HFF-Myc (cell line): ENCODE data around the gene IQCC.

Experiments used
- DNase-seq: peaks from one replicate; pipeline ENCODE4 v3.0.0-alpha.2; 2011; ENCODE audit warnings: low read depth; ENCODE audit errors: extremely low read depth
- H3K4me3 ChIP-seq: replicated peaks from 2 replicates; pipeline ENCODE4 v1.5.1; 2011; ENCODE audit warnings: low read depth, mild to moderate bottlenecking, control low read depth, low read length
- TF ChIP-seq, protein P1 (sequence below): IDR thresholded peaks from 2 replicates; pipeline ENCODE4 v1.5.1; 2012; ENCODE audit warnings: mild to moderate bottlenecking, low read depth, low read length, control low read depth; ENCODE audit errors: missing control alignments

The IQCC gene

DNA sequence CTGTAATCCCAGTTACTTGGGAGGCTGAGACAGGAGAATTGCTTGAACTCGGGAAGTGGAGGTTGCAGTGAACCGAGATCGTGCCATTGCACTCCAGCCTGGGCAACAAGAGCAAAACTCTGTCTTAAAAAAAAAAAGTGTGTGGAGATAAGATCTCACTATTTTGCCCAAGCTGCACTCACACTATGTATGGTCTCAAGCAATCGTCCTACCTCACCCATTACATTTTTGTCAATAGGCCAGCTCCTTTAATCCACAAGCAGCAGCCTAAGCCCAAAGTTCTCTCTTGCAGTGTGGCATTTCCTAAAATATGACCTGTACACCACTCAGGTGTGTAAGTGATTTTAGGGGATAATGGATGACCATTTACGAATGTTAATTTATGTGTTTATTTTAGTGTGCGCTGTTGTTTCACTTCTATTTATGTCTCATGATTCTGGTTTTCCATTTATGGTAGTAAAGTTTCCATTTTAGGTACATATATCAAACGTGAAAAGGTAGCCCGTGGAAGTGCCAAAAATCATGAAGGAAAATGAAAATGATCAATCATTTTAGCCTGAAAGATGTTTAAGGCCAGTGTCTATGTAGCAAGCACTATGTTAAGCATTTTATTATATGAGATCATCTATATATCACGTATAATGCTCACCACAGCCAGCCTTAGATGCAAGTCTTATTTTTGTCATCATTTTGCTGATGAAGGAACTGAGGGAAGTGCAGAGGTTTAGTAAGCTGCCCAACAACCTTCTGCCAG, 51.2 kb downstream of the IQCC start:
- TF ChIP-seq, protein P1, sequence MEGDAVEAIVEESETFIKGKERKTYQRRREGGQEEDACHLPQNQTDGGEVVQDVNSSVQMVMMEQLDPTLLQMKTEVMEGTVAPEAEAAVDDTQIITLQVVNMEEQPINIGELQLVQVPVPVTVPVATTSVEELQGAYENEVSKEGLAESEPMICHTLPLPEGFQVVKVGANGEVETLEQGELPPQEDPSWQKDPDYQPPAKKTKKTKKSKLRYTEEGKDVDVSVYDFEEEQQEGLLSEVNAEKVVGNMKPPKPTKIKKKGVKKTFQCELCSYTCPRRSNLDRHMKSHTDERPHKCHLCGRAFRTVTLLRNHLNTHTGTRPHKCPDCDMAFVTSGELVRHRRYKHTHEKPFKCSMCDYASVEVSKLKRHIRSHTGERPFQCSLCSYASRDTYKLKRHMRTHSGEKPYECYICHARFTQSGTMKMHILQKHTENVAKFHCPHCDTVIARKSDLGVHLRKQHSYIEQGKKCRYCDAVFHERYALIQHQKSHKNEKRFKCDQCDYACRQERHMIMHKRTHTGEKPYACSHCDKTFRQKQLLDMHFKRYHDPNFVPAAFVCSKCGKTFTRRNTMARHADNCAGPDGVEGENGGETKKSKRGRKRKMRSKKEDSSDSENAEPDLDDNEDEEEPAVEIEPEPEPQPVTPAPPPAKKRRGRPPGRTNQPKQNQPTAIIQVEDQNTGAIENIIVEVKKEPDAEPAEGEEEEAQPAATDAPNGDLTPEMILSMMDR, result no peak
- no peak overlapping the region for H3K4me3 ChIP-seq
- no peak for DNase-seq

DNA sequence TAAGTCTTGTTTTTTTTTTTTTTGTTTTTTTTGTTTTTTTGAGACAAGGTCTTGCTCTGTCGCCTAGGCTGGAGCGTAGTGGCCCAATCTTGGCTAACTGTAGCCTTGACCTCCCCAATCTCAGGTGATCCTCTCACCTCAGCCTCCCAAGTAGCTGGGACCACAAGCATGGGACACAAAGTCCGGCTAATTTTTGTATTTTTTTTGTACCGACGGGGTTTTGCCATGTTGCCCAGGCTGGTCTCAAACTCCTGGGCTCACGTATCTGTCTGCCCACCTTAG, 51.7 kb downstream of the IQCC start:
- TF ChIP-seq, protein P1, result no peak
- H3K4me3 ChIP-seq, result no peak overlapping the region
- DNase-seq, result no peak
